ENCODE results near the gene EIF3A. TPM values are rescaled to one million over a fixed set of nuclear protein-coding genes. Genes with fewer than 3 reads are reported as not detected.
A peak's percentile ranks its signal among the peaks of the same experiment; 100 is the strongest.

EIF3A gene
- total RNA-seq, 1 experiment from 2014 or later = 214 TPM

DNA sequence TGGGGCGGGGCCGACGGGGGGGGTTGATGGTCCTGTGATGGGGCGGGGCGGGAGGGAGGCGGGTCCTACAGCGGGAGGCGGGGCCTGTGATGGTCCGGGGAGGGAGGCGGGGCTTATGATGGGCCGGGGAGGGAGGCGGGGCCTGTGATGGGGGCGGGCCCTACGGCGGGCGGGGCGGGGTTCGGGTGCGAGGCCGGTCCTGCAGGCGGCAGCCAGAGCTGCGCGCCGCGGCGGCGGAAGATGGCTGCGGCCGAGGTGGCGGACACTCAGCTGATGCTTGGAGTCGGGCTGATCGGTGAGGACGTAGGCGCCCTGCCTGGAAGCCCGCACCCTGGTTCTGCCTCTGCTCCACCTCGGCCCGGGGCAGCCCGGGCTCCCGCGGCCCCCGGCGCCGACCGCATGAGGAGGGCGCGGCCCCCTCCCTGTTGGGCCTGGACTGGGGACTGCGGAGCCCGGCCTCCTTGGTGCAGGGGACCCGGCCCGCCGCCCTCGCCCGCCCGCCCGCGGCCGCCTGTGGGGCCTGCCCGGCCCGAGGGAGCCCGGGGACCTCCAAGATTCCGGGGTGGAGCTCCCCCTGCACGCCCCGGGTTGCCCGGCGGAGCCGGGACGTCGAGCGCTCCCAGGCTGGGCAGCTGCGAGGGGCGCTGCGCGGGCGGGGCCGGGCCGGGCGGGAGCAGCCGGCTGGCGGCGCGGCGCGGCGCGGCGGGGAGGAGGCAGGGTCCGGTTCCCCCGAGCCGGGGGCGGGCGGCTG lies 23.5 kb upstream of the EIF3A start, which contains the start of gene DENND10:
TSS of gene DENND10 (plus strand) at position 211 of the 751 bp plus-strand sequence. CDS start at position 241, 30 bp downstream.
- ATAC-seq = peak; percentile 90
- DNase-seq (ENCODE audit: low read depth, low spot score) = no peak
- H3K27ac ChIP-seq (ENCODE audit: low read length) = peak within 1 kb of the TSS; percentile 78
- H3K9me3 ChIP-seq (ENCODE audit: control insufficient read depth, insufficient read depth, low read depth, low read length) = no peaks in the 10 kb centered on the region
- in situ Hi-C loops (cut with HindIII; ENCODE audit: low pct_unique_long_range_greater_than_20kb, low sequenced_read_pairs) (no loop called here), intact Hi-C loops (cut with micrococcal nuclease; ENCODE audit: unreplicated experiment) (no loop called here)
- H3K27me3 ChIP-seq (ENCODE audit: control insufficient read depth, insufficient read depth, low read length) = no peaks in the 10 kb centered on the region
- H3K36me3 ChIP-seq (ENCODE audit: control insufficient read depth, insufficient read depth, low read length) = peaks cover under 1% of the 10 kb centered on the region
- H3K4me3 ChIP-seq (ENCODE audit: low read depth in 2 of 2, low read length in 2 of 2) = peak within 1 kb of the TSS; percentile 69 to 90
- peak; percentile 79 for TF ChIP-seq POLR2AphosphoS5 (IDR thresholded peaks at IDR 0.05; ENCODE audit: low read depth, low read length)
- peak; percentile 77; the same call in 1 of the 2 replicates for TF ChIP-seq SIN3A (IDR thresholded peaks at IDR 0.05; ENCODE audit: borderline replicate concordance, insufficient read depth, low read depth, low read length)
- TF ChIP-seq, protein P1, sequence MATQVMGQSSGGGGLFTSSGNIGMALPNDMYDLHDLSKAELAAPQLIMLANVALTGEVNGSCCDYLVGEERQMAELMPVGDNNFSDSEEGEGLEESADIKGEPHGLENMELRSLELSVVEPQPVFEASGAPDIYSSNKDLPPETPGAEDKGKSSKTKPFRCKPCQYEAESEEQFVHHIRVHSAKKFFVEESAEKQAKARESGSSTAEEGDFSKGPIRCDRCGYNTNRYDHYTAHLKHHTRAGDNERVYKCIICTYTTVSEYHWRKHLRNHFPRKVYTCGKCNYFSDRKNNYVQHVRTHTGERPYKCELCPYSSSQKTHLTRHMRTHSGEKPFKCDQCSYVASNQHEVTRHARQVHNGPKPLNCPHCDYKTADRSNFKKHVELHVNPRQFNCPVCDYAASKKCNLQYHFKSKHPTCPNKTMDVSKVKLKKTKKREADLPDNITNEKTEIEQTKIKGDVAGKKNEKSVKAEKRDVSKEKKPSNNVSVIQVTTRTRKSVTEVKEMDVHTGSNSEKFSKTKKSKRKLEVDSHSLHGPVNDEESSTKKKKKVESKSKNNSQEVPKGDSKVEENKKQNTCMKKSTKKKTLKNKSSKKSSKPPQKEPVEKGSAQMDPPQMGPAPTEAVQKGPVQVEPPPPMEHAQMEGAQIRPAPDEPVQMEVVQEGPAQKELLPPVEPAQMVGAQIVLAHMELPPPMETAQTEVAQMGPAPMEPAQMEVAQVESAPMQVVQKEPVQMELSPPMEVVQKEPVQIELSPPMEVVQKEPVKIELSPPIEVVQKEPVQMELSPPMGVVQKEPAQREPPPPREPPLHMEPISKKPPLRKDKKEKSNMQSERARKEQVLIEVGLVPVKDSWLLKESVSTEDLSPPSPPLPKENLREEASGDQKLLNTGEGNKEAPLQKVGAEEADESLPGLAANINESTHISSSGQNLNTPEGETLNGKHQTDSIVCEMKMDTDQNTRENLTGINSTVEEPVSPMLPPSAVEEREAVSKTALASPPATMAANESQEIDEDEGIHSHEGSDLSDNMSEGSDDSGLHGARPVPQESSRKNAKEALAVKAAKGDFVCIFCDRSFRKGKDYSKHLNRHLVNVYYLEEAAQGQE (IDR thresholded peaks at IDR 0.05; ENCODE audit: insufficient read depth in 1 of 2, low read depth in 2 of 2, low read length in 1 of 2) = no peak
- no TSS peak for BruUV-seq (replicated peaks)
- ChIA-PET CTCF (no interaction called here), POLR2A (interaction anchor here (0.7 kb wide), 1 partner anchor 17 kb away, joined by 3 read pairs; no protein-coding TSS in a partner anchor)
- peaks cover 15% of the 10 kb centered on the region for H3K4me1 ChIP-seq (ENCODE audit: control insufficient read depth, insufficient read depth, low read length)

DNA sequence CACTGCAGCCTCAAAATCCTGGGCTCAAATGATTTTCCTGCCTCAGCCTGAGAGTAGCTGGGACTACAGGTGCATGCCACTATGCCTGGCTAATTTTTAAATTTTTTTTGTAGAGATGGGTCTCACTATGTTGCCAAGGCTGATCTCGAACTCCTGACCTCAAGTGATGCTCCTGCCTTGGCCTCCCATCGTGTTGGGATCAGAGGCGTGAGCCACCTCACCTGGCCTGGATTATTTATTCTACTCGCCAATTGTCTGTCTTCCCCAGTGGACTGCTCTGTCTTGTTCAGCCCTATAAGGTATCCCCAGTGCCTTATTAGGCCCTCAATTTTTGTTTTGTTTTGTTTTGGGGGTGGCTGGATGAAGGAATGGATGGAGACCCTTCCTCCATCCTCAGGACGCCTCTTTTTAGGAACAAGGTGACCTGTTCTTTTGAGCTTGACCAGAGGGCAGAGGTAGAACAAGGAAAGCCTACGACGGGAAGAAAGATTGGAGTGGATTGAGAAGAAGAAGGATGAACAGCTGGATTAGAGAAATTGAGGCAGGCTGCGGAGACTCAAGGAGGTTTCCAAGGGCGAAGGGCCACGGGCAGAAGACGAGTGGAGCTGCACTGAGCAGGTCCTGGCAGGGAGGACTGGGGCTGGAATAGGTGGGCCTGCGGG lies 22.8 kb upstream of the EIF3A start:
- Histone ChIP-seq H3K4me1 (ENCODE audit: control insufficient read depth, insufficient read depth, low read length) (peaks cover 15% of the 10 kb centered on the region), H3K36me3 (ENCODE audit: control insufficient read depth, insufficient read depth, low read length) (no peaks in the 10 kb centered on the region; the same call in 1 of the 2 replicates), H3K4me3 (ENCODE audit: low read depth in 2 of 2, low read length in 2 of 2) (no peak overlapping the region; a peak in 1 of 4 replicates), H3K9me3 (ENCODE audit: control insufficient read depth, insufficient read depth, low read depth, low read length) (no peaks in the 10 kb centered on the region), H3K27me3 (ENCODE audit: control insufficient read depth, insufficient read depth, low read length) (no peaks in the 10 kb centered on the region), H3K27ac (ENCODE audit: low read length) (peak overlapping the region; percentile 73)
- no TSS peak for BruUV-seq (replicated peaks)
- ATAC-seq (no peak), DNase-seq (ENCODE audit: low read depth, low spot score) (no peak)
- TF ChIP-seq POLR2AphosphoS5 (IDR thresholded peaks at IDR 0.05; ENCODE audit: low read depth, low read length) (no peak), SIN3A (IDR thresholded peaks at IDR 0.05; ENCODE audit: borderline replicate concordance, insufficient read depth, low read depth, low read length) (no peak), TCF7L2 (IDR thresholded peaks at IDR 0.05; ENCODE audit: low read depth, low read length) (no peak)
- TF ChIP-seq, protein P1 (IDR thresholded peaks at IDR 0.05; ENCODE audit: insufficient read depth in 1 of 2, low read depth in 2 of 2, low read length in 1 of 2) = no peak
- TF ChIP-seq, protein P2, sequence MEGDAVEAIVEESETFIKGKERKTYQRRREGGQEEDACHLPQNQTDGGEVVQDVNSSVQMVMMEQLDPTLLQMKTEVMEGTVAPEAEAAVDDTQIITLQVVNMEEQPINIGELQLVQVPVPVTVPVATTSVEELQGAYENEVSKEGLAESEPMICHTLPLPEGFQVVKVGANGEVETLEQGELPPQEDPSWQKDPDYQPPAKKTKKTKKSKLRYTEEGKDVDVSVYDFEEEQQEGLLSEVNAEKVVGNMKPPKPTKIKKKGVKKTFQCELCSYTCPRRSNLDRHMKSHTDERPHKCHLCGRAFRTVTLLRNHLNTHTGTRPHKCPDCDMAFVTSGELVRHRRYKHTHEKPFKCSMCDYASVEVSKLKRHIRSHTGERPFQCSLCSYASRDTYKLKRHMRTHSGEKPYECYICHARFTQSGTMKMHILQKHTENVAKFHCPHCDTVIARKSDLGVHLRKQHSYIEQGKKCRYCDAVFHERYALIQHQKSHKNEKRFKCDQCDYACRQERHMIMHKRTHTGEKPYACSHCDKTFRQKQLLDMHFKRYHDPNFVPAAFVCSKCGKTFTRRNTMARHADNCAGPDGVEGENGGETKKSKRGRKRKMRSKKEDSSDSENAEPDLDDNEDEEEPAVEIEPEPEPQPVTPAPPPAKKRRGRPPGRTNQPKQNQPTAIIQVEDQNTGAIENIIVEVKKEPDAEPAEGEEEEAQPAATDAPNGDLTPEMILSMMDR (IDR thresholded peaks at IDR 0.05) = no peak
- in situ Hi-C loops (cut with HindIII; ENCODE audit: low pct_unique_long_range_greater_than_20kb, low sequenced_read_pairs) = no loop called here
- intact Hi-C loops (cut with micrococcal nuclease; ENCODE audit: unreplicated experiment) = no loop called here
- ChIA-PET POLR2A (interaction anchor here (0.7 kb wide), 1 partner anchor 17 kb away, joined by 3 read pairs; no protein-coding TSS in a partner anchor), CTCF (no interaction called here)
